Ishikawa (cell line): Measurements from ENCODE around the gene C9.

Experiments used
- CEBPB ChIP-seq: IDR thresholded peaks from 2 replicates; pipeline ENCODE4 v1.6.1; 2012
- CREB1 ChIP-seq: IDR thresholded peaks from 2 replicates; pipeline ENCODE4 v1.6.1; 2012; ENCODE audit warnings: low read depth
- EGR1 ChIP-seq: IDR thresholded peaks from 2 replicates; pipeline ENCODE4 v1.6.1; 2012
- EP300 ChIP-seq: IDR thresholded peaks from 2 replicates; pipeline ENCODE4 v1.6.1; 2012; ENCODE audit warnings: borderline replicate concordance
- FOXM1 ChIP-seq: IDR thresholded peaks from 2 replicates; pipeline ENCODE4 v1.6.1; 2012; ENCODE audit warnings: low read depth, borderline replicate concordance
- NFIC ChIP-seq: IDR thresholded peaks from 2 replicates; pipeline ENCODE4 v1.6.1; 2012
- RAD21 ChIP-seq: IDR thresholded peaks from 2 replicates; pipeline ENCODE4 v1.6.1; 2012; ENCODE audit warnings: low read depth
- TAF1 ChIP-seq: IDR thresholded peaks from 2 replicates; pipeline ENCODE4 v1.6.1; 2012; ENCODE audit warnings: low read depth, mild to moderate bottlenecking
- TCF12 ChIP-seq: IDR thresholded peaks from 2 replicates; pipeline ENCODE4 v1.6.1; 2012; ENCODE audit warnings: low read depth
- TEAD4 ChIP-seq: IDR thresholded peaks from 2 replicates; pipeline ENCODE4 v1.6.1; 2012
- YY1 ChIP-seq: IDR thresholded peaks from 2 replicates; pipeline ENCODE4 v1.6.1; 2012; ENCODE audit warnings: low read depth
- ZBTB7A ChIP-seq: IDR thresholded peaks from 2 replicates; pipeline ENCODE4 v1.6.1; 2012; ENCODE audit warnings: low read depth
- TF ChIP-seq, protein P1 (sequence below): IDR thresholded peaks from 2 replicates; pipeline ENCODE4 v1.6.1; 2012
- TF ChIP-seq, protein P2 (sequence below): IDR thresholded peaks from 2 replicates; pipeline ENCODE4 v1.6.1; 2012; ENCODE audit warnings: low read depth, mild to moderate bottlenecking
- TF ChIP-seq, protein P3 (sequence below): IDR thresholded peaks from 2 replicates; pipeline ENCODE4 v1.6.1; 2012

Gene C9

DNA sequence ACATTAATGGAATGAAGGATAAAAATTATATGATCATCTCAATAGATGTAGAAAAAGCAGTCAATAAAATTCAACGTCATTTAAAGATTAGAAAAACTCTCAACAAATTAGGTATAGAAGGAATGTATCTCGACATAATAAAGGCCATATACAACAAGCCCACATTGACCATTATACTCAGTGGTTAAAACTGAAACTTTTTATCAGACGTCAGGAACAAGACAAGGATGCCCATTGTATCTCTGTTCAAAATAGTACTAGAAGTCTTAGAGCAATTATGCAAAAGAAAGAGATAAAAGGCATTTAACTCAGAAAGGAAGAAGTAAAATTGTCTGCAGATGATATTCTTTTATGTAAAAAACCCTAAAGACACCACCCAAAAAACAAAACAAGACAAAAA lies 40.8 kb downstream of the C9 start:
- no peak for TF ChIP-seq CEBPB
- TF ChIP-seq FOXM1 = no peak
- no peak for TF ChIP-seq CREB1
- TF ChIP-seq EGR1 = no peak
- TF ChIP-seq YY1 = no peak
- TF ChIP-seq NFIC = no peak

DNA sequence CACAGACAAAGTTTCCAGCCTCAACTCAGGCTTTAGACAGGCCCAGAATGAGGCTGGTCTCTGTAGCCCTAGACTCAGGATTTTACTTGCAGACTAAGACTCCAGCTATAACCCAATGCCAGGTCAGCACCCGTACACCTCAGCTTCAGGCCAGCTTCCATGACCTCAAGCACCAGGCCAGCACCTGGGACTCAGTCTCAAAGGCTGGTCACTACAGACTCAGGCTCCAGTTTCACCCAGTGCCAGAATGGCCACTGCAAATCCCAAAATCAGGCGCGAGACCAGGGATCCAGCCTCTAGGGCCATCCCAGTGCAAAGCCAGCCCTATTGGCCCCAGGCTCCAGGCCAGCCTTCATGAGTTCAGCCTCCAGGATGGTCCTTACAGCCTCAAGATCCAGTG lies 44.9 kb downstream of the C9 start:
- TF ChIP-seq, protein P1, sequence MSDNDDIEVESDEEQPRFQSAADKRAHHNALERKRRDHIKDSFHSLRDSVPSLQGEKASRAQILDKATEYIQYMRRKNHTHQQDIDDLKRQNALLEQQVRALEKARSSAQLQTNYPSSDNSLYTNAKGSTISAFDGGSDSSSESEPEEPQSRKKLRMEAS = no peak
- TF ChIP-seq ZBTB7A (no peak), CREB1 (no peak), EP300 (no peak), CEBPB (no peak), FOXM1 (no peak)

DNA sequence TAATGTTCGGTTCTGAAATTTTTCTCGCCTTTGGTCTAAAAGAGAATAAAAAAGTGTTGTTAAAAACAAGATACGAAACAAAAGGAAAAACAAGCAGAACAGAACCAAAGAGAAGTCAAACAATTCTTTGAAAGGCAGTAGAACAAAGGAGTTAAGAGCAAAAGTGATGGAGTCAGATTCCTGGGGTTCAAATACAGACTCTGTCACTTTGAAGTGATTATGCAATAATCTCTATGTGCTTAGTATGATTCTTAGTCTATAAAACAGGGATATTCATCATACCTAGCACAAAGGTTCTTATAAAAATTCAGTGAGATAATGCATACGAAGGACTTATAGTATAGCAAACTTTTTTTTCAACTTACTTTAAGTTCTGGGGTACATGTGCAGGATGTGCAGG lies 48.3 kb downstream of the C9 start:
- TF ChIP-seq RAD21 = no peak

DNA sequence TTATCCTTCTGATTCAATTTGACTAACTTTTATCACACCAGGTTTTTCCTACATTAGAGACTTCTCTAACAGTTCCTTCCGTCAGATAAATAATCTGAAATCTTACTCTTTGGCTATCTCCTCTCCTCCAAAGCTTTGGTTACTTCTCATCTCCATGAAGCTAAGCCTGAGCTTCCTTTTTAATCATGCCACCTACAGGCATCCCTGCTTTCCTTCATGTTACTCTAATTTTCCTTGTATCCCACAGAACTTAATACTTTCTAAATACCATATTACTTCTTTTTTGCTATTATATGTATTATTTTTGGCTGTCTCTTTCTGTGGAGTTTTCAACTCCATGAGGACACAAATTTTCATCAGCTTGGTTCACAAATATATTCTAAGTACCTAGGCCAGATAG lies 49.7 kb downstream of the C9 start:
- TF ChIP-seq TEAD4 (no peak), RAD21 (no peak), TCF12 (no peak), ZBTB7A (no peak), EP300 (no peak), YY1 (no peak), EGR1 (no peak), FOXM1 (no peak), TAF1 (no peak), CEBPB (no peak), NFIC (no peak)
- TF ChIP-seq, protein P2, sequence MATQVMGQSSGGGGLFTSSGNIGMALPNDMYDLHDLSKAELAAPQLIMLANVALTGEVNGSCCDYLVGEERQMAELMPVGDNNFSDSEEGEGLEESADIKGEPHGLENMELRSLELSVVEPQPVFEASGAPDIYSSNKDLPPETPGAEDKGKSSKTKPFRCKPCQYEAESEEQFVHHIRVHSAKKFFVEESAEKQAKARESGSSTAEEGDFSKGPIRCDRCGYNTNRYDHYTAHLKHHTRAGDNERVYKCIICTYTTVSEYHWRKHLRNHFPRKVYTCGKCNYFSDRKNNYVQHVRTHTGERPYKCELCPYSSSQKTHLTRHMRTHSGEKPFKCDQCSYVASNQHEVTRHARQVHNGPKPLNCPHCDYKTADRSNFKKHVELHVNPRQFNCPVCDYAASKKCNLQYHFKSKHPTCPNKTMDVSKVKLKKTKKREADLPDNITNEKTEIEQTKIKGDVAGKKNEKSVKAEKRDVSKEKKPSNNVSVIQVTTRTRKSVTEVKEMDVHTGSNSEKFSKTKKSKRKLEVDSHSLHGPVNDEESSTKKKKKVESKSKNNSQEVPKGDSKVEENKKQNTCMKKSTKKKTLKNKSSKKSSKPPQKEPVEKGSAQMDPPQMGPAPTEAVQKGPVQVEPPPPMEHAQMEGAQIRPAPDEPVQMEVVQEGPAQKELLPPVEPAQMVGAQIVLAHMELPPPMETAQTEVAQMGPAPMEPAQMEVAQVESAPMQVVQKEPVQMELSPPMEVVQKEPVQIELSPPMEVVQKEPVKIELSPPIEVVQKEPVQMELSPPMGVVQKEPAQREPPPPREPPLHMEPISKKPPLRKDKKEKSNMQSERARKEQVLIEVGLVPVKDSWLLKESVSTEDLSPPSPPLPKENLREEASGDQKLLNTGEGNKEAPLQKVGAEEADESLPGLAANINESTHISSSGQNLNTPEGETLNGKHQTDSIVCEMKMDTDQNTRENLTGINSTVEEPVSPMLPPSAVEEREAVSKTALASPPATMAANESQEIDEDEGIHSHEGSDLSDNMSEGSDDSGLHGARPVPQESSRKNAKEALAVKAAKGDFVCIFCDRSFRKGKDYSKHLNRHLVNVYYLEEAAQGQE = no peak
- TF ChIP-seq, protein P3, sequence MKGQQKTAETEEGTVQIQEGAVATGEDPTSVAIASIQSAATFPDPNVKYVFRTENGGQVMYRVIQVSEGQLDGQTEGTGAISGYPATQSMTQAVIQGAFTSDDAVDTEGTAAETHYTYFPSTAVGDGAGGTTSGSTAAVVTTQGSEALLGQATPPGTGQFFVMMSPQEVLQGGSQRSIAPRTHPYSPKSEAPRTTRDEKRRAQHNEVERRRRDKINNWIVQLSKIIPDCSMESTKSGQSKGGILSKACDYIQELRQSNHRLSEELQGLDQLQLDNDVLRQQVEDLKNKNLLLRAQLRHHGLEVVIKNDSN = no peak
- TF ChIP-seq, protein P1 = no peak

DNA sequence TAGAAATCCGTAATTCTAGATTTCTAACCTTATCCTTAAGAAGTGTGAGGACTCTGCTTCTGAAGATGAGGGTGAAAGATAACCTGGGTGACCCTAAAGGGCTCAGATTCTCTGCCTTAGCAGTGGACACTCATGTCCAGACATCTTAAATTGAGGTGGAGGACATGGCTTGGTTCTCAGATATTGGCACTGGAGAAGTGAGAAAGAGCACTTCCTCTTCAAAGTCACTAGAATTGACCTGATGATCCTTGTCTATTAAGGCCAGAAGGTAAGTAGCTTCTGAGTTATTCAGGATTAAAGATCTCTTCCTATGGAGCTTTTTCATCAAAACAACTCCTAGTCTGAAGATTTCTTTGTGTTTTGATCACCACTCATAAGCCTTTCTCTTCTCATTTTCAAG lies 54.8 kb downstream of the C9 start:
- no peak for TF ChIP-seq EGR1
- TF ChIP-seq NFIC = no peak
- TF ChIP-seq CREB1 = no peak
- no peak for TF ChIP-seq EP300
- TF ChIP-seq, protein P3 = no peak

DNA sequence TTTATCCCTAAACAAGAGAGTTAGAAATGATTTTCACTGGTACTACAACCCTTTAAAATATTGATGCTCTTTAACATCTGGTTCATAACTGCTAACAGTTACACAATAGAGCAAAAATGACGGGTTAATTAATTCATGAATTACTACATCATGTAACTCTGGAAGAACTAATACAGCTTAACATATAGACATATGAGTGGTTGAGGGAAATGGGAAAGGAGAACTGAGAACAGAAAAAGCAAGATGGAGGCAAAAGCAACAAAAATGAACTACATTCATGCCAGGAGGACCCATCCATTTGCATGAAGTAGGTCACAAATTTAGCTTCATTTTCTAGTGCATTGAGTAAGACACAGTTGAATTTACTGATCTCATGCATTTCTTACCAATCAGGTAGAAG lies 61.8 kb downstream of the C9 start:
- TF ChIP-seq TAF1 = no peak
- TF ChIP-seq, protein P1 = no peak
- TF ChIP-seq RAD21 = no peak
- no peak for TF ChIP-seq NFIC
- TF ChIP-seq TEAD4 = no peak
- TF ChIP-seq EGR1 = no peak
- TF ChIP-seq, protein P2 = no peak
- no peak for TF ChIP-seq ZBTB7A
- TF ChIP-seq CREB1 = no peak
- TF ChIP-seq FOXM1 = no peak
- TF ChIP-seq TCF12 = no peak

DNA sequence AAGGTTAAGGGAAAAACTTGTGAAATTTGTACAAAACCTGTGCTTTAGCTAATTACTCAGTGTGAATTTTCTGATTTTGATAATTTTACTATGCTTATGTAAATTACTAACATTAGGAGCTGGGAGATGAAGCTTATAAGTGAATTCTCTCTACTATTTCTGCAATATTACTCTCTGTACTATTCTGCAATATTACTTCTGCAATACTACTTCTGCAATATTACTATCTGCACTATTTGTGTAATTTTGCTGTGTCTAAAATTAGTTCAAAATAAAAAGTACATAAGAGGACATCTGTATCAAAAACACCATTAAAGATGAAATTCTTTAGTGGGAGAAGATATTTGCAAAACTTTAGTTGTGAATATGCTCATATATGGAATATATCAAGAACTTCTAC lies 62.9 kb downstream of the C9 start:
- TF ChIP-seq, protein P2 = no peak
- TF ChIP-seq CREB1 (no peak), TEAD4 (no peak), YY1 (no peak), NFIC (no peak), TAF1 (no peak), CEBPB (no peak), TCF12 (no peak), EP300 (no peak), FOXM1 (no peak), ZBTB7A (no peak), EGR1 (no peak), RAD21 (no peak)
- TF ChIP-seq, protein P3 = no peak
- TF ChIP-seq, protein P1 = no peak
